ENCODE results near the gene CD55. TPM values are rescaled to one million over a fixed set of nuclear protein-coding genes. Genes with fewer than 3 reads are reported as not detected.

The CD55 gene
- total RNA-seq, 1 donor from 2014 or later, result 84.7 TPM

GRCh38 chr1:207330011-207330710 lies 8.7 kb downstream of the CD55 start:
- DNase-seq, result no peak

- no peak for DNase-seq
Observed at GRCh38 chr1:207331354-207332313, 10.2 kb downstream of the CD55 start.

GRCh38 chr1:207333009-207333600 lies 11.6 kb downstream of the CD55 start:
- no peak for DNase-seq

GRCh38 chr1:207333620-207334019 lies 12.1 kb downstream of the CD55 start:
- DNase-seq, result no peak

GRCh38 chr1:207334337-207334736 lies 12.9 kb downstream of the CD55 start:
- no peak for DNase-seq

DNA sequence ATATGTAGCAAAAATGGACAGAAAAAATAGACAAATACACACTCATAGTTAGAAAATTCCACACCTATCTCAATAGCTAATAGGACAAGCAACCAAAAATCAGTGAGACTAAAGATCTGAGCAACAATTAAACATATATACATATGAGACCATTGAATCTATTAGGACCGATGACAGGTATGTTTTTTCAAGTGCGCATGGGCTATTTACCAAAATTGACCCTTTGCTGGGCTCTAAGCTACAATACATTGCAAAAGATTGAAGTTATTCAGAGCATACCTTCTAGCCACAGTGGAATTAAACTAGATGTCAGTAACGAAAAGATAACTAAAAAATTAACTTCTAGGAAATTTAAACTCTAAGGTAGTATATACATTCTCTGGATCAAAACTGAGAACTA lies 13.7 kb downstream of the CD55 start:
- no peak for DNase-seq

GRCh38 chr1:207335695-207336363 lies 14.4 kb downstream of the CD55 start:
- no peak for DNase-seq

DNA sequence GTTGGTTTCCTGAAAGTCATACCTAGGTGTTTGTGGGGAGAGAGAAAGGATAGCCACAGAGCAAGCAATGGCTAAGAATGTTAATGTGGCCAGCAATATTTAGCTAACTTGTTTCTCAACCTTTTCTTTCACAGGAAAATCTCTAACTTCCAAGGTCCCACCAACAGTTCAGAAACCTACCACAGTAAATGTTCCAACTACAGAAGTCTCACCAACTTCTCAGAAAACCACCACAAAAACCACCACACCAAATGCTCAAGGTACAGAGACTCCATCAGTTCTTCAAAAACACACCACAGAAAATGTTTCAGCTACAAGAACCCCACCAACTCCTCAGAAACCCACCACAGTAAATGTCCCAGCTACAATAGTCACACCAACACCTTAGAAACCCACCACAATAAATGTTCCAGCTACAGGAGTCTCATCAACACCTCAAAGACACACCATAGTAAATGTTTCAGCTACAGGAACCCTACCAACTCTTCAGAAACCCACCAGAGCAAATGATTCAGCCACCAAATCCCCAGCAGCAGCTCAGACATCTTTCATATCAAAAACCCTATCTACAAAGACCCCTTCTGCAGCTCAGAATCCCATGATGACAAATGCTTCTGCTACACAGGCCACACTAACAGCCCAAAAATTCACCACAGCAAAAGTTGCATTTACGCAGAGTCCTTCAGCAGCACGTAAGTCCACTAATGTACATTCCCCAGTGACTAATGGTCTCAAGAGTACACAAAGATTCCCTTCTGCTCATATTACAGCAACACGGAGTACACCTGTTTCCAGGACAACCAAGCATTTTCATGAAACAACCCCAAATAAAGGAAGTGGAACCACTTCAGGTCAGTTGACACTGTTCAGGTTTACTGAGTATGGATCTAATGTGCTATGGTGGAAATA lies 15.3 kb downstream of the CD55 start:
- no peak for DNase-seq

DNA sequence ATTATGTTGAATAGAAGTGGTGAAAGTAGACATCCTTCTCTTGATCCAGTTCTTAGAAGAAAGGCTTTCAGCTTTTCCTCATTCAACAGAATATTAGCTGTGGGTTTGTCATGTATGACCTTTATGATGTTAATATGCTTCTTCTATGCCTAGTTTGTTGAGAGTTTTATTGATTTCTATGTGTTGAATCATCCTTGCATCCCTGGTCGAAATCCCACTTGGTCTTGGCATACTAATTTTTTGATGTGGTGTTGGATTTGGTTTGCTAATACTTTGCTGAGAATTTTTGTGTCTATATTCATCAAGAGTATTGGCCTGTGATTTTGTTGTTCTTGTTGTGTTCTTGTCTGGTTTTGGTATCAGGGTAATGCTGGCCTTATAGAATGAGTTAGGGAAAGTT lies 20.9 kb downstream of the CD55 start:
- DNase-seq, result no peak

DNA sequence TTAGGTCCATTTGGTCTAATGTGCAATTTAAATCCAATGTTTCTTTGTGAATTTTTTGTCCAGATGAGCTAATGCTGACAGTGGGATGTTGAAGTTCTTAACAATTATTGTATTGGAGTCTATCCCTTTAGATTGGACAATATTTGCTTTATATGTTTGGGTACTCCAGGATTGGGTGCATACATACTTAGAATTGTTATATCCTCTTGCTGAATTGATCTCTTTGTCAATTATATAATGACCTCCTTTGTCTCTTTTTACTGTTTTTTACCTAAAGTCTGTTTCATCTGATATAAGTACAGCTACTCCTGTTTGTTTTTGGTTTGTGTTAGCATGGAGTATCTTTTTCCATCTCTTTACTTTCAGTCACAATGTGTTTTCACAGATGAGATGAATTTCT lies 22.2 kb downstream of the CD55 start:
- no peak for DNase-seq

DNA sequence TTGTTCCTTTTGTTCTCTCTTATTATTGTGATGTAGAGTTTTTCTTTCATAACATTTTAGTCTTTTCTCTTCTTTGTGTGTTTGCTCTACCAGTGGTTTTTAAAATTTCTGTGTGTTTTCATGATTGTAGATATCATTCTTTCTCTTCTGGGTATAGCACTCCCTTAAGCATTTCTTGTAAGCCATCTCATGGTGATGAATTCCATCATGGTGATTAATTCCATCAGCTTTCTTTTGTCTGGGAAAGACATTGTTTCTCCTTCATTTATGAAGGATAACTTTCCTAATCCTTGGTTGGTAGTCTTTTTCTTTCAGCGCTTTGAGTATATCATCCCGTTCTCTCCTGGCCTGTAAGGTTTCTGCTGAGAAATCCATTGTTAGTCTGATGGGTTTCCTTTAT lies 22.7 kb downstream of the CD55 start:
- DNase-seq, result no peak

DNA sequence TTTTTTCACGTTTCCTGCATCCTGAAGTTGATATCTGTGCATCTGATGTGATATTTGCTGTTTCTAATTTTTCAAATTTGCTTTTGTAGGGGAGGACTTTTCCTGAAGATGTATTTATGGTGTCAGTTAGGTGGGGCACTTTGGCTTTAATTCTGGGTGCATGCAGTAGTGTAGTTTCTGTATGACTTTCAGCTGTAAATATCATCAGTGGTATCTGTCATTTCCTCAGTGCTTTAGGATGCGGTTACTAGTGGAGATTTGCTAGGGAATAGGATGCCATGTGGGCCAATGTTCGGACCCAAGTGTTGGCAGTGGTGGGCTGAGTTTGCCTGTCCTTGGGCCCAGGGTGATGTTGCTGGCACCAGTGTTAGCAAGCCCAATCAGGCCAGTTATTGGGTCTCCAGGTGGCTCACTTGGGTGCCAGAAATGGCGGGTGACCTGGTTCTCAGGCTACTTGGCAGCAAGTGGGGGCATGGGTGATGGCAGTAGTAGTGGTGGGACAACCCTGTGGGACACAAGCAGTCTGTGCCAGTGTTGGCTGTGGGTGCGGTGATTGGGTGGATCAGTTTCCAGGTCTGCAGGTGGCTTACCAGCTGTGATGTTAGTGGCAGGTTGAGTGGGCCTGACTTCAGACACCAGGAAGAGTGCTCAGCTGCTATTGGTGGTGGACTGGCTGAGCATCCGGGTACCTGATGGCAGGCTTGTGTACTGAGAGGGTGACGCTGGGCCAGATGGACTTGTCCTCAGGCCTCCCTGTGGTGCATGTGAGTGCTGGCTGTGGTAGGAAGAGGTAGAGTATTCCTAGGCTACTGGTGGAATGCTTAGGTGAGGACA lies 24.4 kb downstream of the CD55 start:
- DNase-seq, result no peak

DNA sequence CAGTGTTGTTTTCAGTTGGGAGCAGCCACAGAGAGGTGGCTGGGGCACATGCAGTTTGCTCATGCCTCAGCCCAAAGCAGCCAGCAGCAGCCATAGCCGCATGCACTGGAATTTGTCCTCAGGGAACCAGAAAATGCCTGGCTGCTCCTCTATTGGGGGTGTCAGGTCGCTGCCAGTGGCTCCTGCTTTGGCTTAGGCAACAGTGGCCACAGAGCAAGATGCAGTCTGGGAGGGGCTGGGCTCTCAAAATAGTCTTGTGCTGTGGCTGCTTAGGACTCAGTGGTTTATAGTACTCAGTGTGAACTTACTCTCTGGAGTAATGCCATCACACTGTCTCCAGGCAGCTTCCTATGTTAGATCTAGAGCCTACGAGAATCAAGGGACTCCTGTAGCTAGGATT lies 25.0 kb downstream of the CD55 start:
- DNase-seq, result no peak

DNA sequence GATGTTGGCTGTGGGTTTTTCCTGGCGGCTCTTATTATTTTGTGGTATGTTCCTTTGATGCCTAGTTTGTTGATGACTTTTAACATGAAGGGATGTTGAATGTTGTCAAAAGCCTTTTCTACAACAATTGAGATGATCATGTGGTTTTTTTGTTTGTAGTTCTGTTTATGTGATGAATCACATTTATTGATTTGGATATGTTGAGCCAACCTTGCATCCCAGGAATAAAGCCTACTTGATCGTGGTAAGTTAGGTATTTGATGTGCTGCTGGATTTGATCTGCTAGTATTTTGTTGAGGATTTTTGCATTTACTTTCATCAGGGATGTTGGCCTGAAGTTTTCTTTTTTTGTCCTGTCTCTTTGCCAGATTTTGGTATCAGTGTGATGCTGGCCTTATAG lies 28.5 kb downstream of the CD55 start:
- no peak for DNase-seq

DNA sequence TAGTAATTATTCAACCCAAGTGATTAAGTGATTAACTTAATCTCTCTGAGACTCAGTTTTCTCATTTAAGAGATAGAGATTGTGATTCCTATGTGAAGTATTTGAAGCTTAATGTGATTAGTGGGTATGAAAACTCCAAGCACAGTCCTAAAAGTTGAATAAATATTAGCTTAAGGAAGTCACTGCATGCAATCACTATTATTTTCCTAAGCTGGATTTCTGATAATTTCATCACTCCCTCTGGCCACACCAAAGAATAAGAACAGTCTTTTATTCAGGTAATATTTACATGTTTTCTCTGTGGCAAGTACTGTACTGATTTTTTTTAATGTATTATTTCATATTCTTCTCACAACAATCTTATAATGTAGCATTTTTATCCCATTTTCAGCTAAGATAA lies 31.1 kb downstream of the CD55 start:
- no peak for DNase-seq

- no peak for DNase-seq
Observed at GRCh38 chr1:207355060-207355459, 33.6 kb downstream of the CD55 start.

- DNase-seq, result no peak
Observed at GRCh38 chr1:207355513-207356295, 34.2 kb downstream of the CD55 start.

DNA sequence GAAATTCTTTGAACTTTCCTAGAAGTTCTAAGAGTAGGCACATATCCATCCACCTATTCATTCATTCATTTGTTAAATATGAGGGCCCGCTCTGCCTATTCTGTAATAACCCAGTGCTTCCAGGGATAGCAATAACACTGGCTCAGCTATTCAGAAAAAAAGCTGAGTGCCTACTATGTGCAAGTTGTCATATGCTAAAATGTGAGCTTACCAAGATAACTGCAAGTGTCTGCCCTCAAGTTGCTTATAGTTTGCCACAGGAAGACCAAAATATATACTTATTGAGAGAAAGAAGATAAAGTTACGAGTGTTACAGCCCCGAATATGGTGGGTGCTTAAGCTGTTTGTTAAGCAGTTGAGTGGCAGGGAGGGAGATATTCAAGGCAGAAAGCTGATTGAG lies 39.6 kb downstream of the CD55 start:
- no peak for DNase-seq

DNA sequence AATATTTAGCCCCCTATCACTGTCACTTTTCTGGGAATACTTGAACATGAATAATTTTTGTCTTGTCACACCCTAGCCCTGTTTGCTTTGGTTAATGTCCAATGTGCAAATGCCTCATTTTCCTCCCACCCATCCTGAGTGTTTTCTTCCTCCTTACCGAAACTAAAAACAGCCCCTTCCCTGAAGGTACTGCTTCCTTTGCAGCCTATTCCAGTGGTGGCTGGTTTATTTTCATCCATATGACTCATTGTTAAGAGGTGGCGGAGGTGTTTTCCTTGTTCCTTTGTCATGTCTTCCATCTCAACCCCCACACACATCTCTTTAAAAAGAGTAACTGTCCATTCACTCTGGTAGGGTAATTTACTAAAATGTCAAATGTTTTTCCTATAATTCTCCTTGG lies 40.4 kb downstream of the CD55 start:
- no peak for DNase-seq

Data from skin of body (tissue), 2 donors.